Hematopoietic multipotent progenitor cell treated with erythropoietin and hydrocortisone succinate and interleukin-3 and kit ligand, for 8 days (in vitro differentiated cells): ENCODE measurements around the gene MAPT.
A peak's percentile ranks its signal among the peaks of the same experiment; 100 is the strongest.
"Not testable (repeated sequence)": the region's sequence is repeated elsewhere in the genome, so short reads cannot be mapped to it uniquely, and the experiment has no call there.

Experiments
- DNase-seq: peaks from one replicate; pipeline ENCODE4 v3.0.0-alpha.2; 2015

The MAPT gene

DNA sequence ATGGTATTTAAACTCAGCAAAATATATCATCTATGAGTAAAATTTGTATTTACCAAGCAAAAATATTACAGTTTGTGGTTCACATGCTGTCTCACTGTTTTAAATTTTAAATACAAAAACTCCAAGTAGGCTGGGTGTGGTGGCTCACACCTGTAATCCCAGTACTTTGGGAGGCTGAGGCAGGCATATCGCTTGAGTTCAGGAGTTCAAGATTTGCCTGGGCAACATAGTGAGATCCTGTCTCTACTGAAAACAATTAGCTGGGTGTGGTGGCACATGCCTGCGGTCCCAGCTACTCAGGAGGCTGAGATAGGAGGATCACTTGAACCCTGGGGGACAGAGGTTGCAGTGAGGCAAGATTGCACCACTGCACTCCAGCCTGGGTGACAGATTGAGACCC lies 37.3 kb downstream of the MAPT start:
- DNase-seq, result no peak

DNA sequence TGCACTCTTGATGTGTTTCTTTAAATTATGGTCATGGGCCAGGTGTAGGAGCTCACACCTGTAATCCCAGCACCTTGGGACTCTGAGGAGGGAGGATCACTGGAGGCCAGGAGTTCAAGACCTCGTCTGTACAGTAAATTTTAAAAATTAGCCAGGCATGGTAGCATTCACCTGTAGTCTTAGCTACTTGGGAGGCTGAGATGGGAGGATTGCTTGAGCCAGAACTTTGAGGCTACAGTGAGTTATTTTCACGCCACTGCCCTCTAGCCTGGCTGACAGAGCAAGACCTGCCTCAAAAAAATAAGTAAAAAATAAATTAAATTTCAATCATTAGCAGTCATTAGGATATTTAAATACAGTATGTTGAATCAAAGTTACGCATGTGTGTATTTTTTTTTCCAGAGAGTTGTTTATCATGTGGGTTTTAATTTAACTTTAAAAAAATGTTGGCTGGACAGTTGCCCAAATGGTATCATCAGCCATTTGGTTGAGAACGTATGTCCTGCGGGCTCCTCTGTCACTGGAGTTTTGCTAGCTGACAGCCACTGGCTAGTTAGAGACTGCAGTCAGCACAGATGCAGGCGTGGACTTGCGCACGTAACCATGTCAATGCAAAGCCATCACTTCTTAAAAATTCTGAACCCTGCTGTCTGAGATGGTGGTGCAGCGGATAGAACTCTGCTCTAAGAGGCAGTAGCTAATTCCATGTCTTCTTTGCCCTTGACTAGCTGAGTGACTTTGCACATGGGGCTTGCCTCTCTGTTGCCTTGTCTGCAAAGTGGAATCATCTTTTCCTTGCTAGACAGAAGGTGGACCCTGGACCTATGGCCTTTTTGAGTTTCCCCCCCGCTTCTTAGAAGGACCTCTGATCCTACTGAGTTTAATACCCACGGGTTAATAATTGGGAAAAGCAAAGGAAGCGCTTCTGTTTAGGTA lies 40.0 kb downstream of the MAPT start:
- DNase-seq, result no peak

DNA sequence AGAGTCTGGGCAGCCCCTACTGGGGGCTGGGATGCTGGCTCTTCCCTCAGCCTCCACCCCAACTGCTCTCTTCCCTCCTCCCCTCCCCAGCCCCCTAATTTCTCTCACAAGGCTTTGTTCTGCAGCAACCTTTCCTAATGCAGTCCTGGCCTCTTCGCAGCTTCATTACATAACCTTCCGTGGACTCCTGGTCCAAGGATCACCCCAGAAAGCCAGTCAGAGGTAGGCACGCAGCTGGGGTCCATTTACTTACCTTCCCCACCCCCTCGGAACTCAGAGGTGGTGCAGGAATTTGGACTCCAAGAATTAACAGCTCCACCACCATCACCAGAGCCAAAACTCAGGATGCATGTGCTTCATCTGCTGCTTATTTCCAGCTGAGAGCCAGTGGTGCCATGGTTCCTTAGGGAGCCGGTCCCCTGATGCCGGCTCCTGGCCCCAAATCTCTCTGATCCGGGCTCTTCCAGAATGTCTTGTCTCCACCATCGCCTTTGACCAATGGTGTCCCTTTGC lies 40.9 kb downstream of the MAPT start:
- DNase-seq, result no peak

DNA sequence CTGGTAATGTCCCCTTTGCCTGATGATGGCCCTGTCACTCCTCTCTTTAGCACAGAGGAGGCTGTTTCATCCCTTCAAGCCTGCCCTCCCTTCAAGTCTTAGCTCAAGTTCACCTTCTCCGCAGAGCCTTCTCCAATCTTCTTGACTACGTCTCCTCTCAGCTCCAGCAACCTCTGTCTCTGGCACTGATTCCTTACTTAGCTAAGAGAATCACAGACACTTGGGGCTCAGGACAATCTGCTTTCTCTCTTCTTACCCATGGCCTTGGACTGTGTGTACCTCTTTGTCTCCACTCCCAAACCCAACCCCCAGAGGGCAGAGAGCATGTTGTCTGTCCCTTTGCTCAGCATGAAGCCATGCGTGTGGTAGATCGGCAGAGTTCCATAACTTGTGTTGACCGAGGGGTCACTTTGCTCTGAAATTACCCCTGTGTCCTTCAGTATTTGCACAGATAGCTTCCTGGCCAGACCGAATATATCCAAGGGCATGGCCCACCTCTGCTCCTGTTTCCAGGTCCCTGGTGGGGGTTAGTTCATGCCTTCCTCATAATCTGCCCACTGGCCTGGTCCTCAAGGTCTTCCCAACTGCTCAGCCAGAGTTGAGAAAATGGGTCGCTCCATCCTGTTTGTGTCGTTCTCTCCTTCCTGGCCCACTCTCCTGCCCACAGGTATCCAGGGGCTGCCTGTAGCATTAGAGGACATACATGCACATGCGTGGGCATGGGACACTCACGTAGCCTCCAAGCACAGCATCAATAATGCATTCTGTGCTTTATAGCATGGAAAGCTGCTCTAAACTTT lies 41.6 kb downstream of the MAPT start:
- DNase-seq, result no peak

DNA sequence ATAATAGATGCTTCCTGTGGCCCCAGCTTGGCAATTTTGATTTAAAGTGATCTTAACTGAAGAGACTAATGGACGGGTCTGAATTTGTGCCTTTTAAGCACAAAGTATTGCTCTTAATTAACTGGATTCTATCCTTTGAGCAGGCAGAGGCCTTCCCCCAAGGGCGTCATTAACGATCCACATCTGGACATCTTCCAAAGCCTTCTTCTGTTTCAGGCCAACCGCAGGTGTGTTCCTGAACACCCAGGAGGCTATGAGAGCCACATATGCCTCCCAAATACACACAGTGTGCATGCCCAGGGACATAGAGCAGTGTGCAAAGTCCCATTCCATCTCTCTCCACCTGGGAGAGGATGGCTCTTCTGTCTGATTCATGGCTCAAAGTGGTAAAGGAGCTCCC lies 42.3 kb downstream of the MAPT start:
- no peak for DNase-seq

DNA sequence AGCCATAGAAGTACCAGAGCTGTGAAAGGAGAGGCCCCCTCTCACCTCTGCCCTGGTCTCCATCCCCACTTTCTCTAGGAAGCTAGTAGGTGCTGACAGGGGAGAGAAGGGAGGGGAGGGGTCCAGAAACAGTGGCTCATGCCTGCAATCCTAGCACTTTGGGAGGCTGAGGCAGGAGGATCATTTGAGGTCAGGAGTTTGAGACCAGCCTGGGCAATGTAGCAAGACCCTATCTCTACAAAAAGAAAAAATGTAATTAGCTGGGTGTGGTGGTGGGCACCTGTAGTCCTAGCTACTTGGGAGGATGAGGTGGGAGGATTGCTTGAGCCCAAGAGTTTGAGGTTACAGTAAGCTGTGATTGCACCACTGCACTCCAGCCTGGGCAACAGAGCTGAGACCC lies 42.8 kb downstream of the MAPT start:
- not testable (repeated sequence) for DNase-seq

DNA sequence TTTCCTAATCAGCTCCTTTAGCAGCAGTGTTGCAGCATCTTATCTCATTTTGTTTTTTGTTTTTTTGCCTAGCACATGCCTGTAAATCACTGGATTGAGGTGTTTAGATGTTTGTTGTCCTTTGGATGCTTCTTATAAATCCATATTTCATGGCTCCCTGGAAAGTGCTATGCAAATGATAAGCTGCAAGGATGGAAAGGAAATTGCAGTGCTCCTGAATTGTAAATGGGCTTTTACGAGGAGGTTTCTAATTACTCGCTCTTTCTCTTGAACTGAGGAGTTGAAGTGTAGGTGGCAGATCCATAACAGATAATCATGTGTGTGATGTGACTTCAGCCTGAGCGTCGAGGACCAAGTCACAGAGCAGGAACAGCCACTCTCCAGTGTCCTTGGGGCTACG lies 45.0 kb downstream of the MAPT start:
- DNase-seq, result no peak

GRCh38 chr17:45940293-45940692 lies 45.9 kb downstream of the MAPT start:
- no peak for DNase-seq

GRCh38 chr17:45940826-45941225 lies 46.5 kb downstream of the MAPT start:
- DNase-seq, result no peak

- DNase-seq, result no peak
Observed at GRCh38 chr17:45941395-45941794, 47.0 kb downstream of the MAPT start.

- DNase-seq, result no peak
Observed at GRCh38 chr17:45942284-45942683, 47.9 kb downstream of the MAPT start.

GRCh38 chr17:45946841-45947256 lies 52.5 kb downstream of the MAPT start:
- no peak for DNase-seq

GRCh38 chr17:45948498-45948880 lies 54.1 kb downstream of the MAPT start:
- DNase-seq, result no peak

DNA sequence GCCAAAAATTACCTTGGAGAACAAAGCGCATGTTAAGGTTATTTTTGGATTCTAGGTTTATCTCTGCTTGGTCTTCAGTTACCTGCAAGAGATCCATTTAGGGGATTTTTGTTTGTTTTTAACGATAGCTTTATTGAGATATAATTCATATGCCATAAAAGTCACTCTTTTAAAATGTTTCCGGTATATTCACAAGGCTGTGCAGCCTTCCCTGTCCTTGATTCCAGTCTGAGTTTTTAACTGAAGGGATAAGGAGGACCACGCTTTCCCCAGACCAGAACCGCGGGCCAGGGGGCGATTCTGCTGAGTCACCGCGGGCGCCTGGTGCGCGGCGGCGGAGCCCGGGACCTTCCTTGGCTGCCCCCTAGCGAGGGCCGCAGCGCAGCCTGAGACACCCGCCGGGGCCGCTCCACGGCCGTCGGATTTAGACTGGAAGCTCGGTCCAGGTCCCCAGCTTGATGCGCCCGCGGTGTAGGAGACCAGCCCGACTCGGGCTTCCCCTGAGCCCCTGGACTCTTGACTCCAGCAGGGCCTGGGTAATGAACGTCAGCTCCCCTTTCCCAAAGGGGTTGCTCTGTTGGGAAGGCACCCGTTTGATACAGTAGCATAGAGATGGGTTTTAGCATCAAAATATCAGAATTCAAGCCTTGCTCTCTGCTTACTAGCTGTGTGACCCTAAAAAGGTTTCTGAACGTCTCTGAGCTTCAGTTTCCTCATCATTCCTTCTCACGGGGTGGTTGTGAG lies 54.7 kb downstream of the MAPT start:
- peak; percentile 58 for DNase-seq

- no peak for DNase-seq
Observed at GRCh38 chr17:45949755-45950320, 55.5 kb downstream of the MAPT start.

GRCh38 chr17:45950888-45951287 lies 56.5 kb downstream of the MAPT start:
- no peak for DNase-seq

- no peak for DNase-seq
Observed at GRCh38 chr17:45951403-45951802, 57.0 kb downstream of the MAPT start.

DNA sequence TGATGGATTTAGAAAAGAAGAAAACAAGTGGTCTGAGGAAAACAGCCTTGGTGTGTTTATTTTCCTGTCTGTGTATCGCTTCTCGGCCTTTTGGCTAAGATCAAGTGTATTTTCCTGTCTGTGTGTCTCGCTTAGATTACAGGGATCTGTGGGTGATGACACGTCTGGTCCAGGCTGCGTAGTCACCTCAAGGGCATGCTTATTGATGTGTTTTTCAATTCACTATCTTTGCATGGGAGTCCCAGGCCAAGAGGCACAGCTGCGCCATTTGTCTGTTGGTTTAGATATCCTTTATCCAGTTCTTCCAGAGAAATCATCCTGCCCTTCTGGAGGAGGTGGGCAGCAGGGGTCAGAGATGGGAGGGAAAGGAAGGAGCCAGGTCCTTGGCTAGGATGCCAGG lies 57.6 kb downstream of the MAPT start:
- DNase-seq, result no peak

DNA sequence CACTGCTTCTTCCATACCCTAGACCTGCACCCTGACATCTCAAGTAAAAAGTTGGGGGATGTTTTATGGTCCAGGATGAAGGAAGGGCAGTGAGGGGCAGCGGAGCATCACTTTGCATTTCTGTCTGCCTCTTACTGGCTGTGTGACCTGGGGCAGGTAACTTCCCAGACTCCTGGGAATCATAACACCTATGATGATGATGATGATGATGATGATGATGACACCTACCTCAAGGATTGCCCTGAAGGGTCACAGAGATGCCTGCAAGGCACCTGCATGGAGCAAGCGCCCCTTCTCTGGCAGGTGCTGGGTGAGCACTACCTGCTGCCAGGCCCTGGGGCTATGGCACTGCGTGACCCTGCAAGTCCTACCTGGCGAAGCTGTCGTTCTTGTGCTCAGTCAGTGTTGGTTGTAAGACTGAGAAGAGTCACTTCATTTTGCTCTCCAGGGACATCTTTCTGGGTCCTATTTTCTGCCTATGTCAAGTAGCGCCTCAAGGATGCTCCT lies 58.5 kb downstream of the MAPT start:
- DNase-seq, result no peak

DNA sequence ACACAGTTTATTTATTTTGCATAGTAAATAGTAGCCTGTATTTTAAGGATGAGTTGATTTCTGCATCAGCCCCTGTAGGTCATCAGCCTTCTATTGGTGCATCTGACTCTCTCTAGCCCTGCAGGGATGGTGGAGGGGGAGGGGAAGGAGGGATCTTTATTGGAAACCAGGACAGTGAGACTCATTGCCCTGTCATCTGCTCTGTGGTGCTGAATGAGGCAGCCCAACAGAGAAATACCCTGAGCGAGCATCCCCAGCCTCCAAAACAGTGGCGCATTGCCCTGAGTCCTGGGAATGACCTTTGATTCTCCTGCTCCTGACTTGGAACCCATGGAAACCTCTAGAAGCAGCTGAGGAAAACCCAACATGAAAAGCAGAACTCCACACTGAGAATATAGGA lies 59.2 kb downstream of the MAPT start:
- no peak for DNase-seq

- DNase-seq, result no peak
Observed at GRCh38 chr17:45954914-45955313, 60.6 kb downstream of the MAPT start.

DNA sequence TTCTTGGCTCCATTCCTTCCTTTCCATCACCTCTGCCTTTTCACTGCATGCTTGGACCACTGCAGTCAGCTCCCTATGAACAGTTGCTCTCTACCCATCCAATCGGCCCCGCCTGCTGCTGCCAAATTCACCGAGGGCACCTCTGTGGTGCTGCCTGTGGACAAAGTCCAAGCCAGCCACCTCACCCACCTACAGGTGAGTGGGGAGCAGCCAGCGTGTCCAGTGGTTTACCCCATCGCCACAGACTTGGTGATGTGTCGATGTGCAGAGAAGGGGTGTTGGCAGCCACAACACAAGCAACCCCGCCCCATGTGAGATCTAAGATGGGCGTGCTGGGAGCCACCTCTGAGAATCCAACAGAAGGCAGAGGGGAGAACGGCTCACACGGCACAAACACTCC lies 61.0 kb downstream of the MAPT start:
- DNase-seq, result no peak

DNA sequence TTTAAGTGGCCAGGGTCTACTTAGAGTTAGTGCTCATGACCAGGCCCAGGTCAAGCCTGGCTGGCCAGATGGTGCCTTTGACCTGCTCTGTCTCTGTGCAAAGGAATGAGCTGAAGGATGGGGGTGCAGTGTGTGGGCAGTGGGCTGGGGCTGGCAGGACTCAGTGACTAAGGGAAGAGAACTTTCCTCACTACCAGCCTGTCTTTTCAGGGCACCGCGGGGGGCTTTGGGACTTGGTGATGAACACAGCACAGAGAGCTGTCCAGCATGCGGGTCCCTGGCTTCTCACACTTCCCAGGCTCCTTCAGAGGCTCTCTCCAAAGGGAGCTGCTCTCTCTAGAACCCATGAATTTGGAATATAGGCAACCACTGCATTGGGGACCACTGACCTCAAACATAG lies 61.7 kb downstream of the MAPT start:
- DNase-seq, result no peak
